HG02759 (cell line): Measurements from ENCODE around the gene MAGEB17.
"Not testable (repeated sequence)": the region's sequence is repeated elsewhere in the genome, so short reads cannot be mapped to it uniquely, and the experiment has no call there.

ENCODE experiments used
- ATAC-seq: cut with Tn5 transposase; IDR thresholded peaks from one replicate; pipeline ENCODE4 v1.9.1; 2021; ENCODE audit warnings: mild to moderate bottlenecking, moderate library complexity; ENCODE audit not compliant: unreplicated experiment

Gene MAGEB17

DNA sequence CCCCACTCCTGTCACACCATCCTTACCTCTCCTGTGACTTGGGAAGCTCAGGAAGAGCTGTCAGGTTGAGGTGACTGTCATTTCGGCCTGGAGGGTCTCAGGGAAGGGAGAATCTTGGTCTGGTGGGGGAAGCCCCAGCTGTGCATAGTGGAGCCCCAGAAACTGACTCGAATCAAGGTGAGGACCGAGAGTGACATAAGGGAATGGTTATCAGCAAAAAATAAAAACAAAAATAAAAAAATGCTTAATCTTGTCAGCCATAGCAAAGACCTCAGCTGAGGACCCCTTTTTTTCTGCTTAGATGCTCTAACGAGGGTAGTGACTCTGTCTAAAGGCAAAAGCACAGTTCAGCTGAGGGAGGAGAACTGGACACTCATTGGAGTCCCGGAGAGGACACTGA lies at the start of gene MAGEB17:
Gene MAGEB17 (plus strand): TSS at position 301 of the 400 bp plus-strand sequence. CDS start 2,902 bp downstream, outside the sequence.
- ATAC-seq: no peak

DNA sequence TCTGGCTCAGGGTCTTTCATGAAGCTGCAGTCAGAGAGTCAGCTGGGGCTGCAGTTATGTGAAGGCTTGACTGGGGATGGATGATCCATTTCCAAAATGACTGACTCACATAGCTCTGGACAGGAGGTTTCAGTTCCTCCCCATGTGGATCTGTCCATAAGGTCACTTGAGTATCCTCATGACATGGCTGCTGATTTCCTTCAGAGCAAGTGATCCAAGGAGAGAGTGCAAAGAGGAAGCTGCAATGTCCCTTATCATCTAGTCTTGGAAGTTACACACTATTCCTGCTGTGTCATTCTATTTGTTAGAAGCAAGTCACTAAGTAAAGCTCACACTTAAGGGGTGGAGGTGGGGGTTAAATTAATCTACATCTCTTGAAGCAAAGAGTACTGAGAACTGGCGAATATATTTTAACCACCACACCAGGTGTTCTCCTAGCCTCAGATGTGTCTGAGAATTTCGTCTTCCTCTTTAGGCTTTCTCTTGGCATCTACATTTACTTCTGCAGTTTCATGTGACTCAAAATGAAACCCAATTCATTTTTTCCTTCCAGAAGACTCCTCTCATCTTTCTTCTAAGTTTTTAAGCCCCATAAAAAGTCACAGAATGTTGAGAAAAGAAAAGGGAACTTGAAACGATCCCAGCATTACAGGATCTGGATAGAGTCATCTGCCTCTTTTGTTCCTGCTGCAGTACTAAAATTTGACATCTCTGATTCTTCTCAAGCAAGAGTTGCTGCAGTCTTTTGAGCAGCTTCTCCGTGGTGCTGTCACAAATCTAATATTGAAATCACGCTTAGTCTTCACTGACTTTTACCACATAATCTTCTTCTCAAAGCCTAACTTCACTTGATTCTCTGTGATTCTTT lies 47.7 kb upstream of the MAGEB17 start:
- peak; percentile 79 for ATAC-seq

- no peak for ATAC-seq
These were observed 46.9 kb upstream of the MAGEB17 start for GRCh38 chrX:16120431-16120830.

GRCh38 chrX:16123222-16123786 lies 44.0 kb upstream of the MAGEB17 start, which contains the start of gene GRPR:
TSS of gene GRPR (plus strand) at chrX:16123565. CDS start at chrX:16123954, 389 bp downstream.
- peak; percentile 67 for ATAC-seq

DNA sequence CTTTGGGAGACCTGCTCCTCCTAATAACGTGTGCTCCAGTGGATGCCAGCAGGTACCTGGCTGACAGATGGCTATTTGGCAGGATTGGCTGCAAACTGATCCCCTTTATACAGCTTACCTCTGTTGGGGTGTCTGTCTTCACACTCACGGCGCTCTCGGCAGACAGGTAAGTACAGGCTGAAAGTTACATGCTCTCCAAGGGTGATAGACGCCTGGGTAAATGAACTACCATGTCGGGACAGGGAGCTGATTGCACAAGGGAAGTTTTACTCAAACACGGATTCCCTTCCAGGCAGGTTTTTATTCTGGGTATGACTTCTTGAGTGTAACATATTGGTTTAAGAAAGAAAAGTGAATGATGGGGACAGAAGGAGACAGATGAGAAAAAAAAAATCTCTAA lies 43.1 kb upstream of the MAGEB17 start:
- ATAC-seq: no peak

DNA sequence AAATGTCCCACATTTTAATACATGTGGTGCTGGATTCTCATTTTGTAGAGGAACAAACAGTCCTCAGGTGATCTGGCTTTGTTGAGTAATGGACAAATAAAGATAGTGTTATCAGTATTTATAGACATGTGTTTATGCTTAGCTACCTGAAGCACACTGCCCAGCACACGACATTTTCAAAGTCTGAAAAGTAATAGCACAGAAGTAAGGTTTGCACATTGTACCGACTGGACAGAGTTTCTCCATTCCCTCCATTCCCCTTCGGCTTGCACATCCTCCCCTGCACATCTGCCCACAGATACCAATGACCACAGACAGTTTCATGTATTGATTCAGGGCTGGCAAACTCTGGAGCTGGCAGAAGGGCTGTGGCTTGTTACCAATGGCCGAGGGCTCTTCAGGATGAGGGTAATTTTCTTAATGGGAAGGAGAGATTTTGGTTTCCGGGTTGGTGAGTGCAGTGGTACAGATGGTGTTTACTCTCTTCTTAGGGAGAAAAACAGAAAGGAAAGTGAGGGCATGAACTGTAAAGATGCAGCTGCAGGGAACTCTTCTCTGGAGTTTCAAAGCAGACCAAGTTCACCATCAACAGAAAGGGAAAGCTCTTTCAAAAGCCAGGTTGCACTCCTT lies 41.6 kb upstream of the MAGEB17 start:
- ATAC-seq: no peak

- ATAC-seq: no peak
These were observed 36.6 kb upstream of the MAGEB17 start for GRCh38 chrX:16130707-16131106.

DNA sequence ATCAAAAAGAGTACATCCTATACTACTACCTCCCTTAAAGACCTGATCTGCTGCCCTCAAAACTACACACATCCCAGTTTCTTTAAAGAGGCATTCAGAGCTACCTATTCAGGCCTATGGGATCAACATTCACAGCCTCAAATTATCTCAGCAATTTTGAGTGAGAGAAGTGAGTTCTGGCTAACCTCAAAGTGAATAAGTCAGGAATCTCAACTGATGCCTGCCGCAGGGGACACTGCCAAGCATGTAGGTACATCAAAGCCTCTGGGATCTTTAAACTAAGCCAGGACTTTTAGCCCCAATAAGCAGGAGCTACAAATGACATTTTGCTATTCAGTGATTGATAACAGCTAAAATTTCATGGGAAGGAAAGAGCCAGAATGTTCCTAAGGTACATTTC lies 32.3 kb upstream of the MAGEB17 start:
- ATAC-seq: no peak

DNA sequence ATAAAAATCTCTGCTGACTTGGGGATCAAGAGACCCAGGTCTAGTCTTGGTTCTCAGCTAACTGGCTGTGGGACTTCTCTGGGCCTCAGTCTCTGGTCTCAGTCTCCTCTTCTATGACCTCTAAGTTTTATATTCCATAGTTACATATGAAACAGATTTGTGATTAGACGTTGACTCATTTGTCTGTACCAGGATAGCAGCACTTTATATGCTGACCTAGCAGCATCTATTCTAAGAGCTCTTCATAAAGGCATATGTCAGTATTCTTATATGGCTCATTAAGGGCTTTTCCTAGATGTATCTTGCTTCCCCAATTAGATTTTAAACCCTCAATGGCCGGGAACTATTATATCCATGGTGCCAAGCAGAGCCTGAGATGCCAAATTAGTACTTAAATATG lies 31.2 kb upstream of the MAGEB17 start:
- no peak for ATAC-seq

DNA sequence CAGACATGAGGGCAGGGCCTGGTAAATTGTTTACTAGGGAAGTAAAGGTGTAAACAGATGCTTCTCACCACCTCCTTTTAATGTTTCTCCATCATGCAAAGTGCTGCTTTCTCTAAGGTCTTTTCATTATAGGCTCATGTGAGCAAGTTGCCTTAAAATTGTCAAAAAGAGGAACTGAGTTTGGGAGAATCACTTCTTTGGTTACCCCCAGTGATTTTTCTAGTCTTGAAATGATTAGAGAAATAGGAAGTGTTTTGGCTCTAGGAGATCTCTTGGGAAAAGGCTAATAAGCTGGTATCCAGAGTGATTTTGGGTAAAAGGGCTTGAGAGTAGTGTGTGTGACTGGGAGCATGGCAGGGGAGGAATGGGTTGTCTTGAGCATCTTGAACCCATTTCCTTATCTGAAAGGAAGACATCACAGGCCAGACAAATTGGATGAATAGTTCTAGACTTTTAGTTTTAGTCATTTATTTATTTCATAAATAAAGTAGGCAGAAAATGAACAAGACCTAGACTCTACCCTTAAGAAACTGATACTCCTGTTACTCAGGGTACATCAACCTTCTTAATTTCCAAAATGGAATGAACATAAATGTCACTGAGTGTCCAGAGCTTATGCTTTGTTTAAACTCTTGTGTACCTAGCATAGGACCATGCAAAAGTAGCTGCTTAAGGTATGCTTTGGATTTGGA lies 29.7 kb upstream of the MAGEB17 start:
- peak; percentile 74 for ATAC-seq

DNA sequence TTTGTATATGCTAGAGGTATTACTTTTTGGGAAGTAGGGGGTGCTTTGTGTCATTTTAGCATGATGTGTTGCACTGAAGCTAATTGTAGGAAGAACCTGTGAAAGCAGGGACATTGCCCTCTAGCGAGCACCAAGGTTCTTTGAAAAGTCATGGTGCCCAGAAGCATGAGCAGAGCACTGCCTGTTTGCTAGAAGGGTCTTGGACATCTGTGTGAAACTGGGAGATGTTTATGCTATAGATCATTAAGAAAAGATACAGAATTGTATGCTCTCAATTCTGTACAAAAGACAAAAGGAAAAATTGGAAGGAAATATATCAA lies 29.2 kb upstream of the MAGEB17 start:
- ATAC-seq: peak; percentile 47

DNA sequence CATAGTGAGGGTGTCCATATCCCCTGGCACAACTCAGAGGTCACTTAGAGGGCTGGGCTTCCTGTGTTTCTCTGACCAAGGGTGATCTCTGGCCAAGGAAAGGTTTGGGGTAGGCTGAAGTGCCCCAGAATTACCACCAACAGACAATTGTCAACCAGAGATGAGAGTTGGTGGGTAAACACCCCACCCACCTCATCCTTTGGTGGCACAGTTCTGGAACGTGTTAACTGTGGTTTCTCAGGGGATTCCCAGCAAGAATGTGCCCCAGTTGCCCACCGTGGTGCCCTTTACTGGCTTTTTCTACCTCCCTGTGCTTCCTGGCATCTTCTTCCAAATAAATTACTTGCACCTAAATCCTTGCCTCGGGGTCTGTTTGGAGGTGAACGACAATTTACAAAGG lies 26.8 kb upstream of the MAGEB17 start:
- ATAC-seq: no peak

GRCh38 chrX:16140983-16141382 lies 26.3 kb upstream of the MAGEB17 start:
- no peak for ATAC-seq

- no peak for ATAC-seq
These were observed 25.6 kb upstream of the MAGEB17 start for GRCh38 chrX:16141422-16142245.

- no peak for ATAC-seq
These were observed 25.1 kb upstream of the MAGEB17 start for GRCh38 chrX:16142246-16142558.

DNA sequence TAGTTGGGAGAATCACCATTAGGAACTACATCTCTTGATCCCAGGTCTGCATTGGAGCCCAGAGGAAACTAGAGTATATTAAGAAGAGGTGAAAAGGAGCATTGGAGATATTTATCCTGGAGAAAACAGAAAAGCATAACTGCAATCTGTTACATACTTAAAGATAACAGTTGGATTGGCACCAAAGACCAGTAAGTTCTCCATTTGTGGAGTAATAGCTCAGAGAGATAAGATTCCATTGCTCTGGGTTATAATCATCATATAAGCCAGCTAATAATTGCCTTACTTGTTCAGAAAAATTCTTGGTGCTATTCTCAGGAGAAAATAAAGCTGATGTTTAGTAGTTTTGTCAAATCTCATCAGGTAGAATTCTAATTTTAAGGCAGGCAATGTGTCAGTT lies 23.3 kb upstream of the MAGEB17 start:
- ATAC-seq: no peak

DNA sequence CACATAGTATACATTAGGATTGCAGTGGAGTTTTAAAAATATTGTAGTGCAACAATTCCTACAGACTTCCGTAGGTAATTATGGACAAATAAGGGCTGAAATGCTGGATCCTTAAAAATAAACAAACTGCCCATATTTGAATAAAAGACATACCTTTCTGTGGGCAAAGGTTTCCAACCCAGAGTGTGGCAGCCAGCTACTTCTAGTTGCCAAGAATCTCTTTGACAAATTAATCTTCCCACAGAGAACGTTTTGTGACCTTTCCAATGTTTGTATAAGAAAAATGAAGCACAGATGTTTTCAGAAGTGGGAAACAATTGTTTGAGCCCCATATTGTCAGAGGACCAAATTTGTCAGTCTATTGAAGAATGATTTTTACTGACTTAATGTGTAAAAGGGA lies 22.9 kb upstream of the MAGEB17 start:
- ATAC-seq: no peak

- ATAC-seq: not testable (repeated sequence)
These were observed 22.2 kb upstream of the MAGEB17 start for GRCh38 chrX:16145093-16145492.

GRCh38 chrX:16145656-16146055 lies 21.6 kb upstream of the MAGEB17 start:
- no peak for ATAC-seq

GRCh38 chrX:16148896-16149295 lies 18.4 kb upstream of the MAGEB17 start:
- ATAC-seq: no peak

DNA sequence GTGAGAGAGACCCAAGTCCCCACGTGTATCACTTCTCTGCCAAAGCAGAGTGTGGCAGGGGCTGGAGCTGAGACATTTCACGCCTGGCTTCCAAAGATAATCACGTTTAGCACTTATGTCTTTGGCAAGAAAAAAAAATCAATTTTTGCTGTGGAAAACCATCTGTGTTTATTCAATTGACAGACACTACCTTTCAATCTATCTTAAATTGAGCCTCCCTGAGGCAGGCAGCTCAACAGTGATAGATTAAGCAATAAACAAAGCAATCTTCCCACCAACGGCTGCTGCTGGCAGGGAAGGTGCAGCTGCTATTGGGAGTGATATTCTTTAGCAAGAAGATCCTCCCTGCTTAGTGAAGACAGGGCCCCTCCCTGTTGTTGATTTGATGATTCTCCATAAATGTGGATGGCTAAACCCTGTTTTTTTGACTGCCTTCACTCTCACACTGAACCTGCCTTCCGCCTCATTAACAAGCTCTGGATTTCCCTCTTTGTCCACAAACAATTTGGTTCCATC lies 11.6 kb upstream of the MAGEB17 start:
- ATAC-seq: no peak
